Pancreas (tissue), 10 donors: ENCODE measurements around the gene NKD2. TPM values are rescaled to one million over a fixed set of nuclear protein-coding genes. Genes with fewer than 3 reads are reported as not detected.

Source experiments
- ATAC-seq, 4 donors: fragments of 200-7000 bp; cut with Tn5 transposase; one replicate each; pipeline versions ENCODE4 v1.8.0 to v1.9.1; 2020; ENCODE audit warnings: mild to moderate bottlenecking in 4 of 4, moderate library complexity in 4 of 4
- DNase-seq, 6 donors: peaks; one replicate each; pipeline ENCODE4 v3.0.0-alpha.2; 2020
- FAIRE-seq: peaks from 2 replicates; lab custom pipeline; 2012; peaks lifted over from hg19 to GRCh38; lab: Jason Lieb, UNC
- H3K27ac ChIP-seq, 4 donors: fragments of 200-600 bp; sonication (generic); 1 replicate in 3 of 4; 2 replicates in 1 of 4; pipeline versions ENCODE4 v1.5.0 to v1.8.0; 2020
- H3K27me3 ChIP-seq, 4 donors: fragments of 200-600 bp; one replicate each; pipeline ENCODE4 v1.8.0; 2021
- H3K36me3 ChIP-seq, 3 donors: fragments of 200-600 bp; sonication (generic) in 1 of 3; one replicate each; pipeline versions ENCODE4 v1.5.0 to v1.8.0; 2020 to 2021
- H3K4me1 ChIP-seq, 3 donors: fragments of 200-600 bp; one replicate each; pipeline ENCODE4 v1.8.0; 2021
- H3K4me3 ChIP-seq, 4 donors: fragments of 200-600 bp; sonication (generic) in 2 of 4; one replicate each; pipeline versions ENCODE4 v1.5.0 to v1.8.0; 2020 to 2021
- H3K9me3 ChIP-seq, 4 donors: fragments of 200-600 bp; one replicate each; pipeline ENCODE4 v1.8.0; 2021
- WGBS, 2 donors: extraction: QIAGEN DNeasy Blood & Tissue Kit; methylation state at CpG; one replicate each; pipeline ENCODE4 v1.1.7; 2013; 5-methylcytosine and 5-hydroxymethylcytosine counted together
- intact Hi-C, 3 donors: fragments of 100-400 bp; cut with DNase I; formaldehyde crosslinking; loops; one replicate each; pipeline versions ENCODE4 v1.11.1 to v1.14.2; 2022
- polyA plus RNA-seq, 2 donors: library from polyadenylated mRNA; stranded (reverse); fragments of 200-250 nt; gene quantifications; one replicate each; pipeline ENCODE4 v1.2.3, GENCODE V29; 2013
- total RNA-seq, 6 donors: library from RNA; stranded (reverse); fragmentation: NEBNext Ultra II Directional in 4 of 6; extraction: Animal tissue kit (Norgen Biotek cat#: 25700) in 4 of 6; gene quantifications; one replicate each; pipeline versions ENCODE4 v1.2.1 to v1.2.4, GENCODE V29; 2021 to 2023
- TF ChIP-seq, protein P1 (sequence below), 4 donors: fragments of 200-600 bp; sonication (generic) in 3 of 4; IDR thresholded peaks; one replicate each; pipeline versions ENCODE4 v1.5.0 to v1.8.0; 2021; ENCODE audit warnings: antibody characterized with exemption in 4 of 4
- donor health status: healthy with polysubstance abuse.
- donor health status: DM: no; HTN: no; CAD: no; lungs with moderate emphysema.
- donor health status: DM: no; HTN: no; CAD: no.
- donor health status: control.
- donor health status: control.
- donor health status: Bipolar disorder and iron deficiency.
- donor health status: DM: yes; HTN: yes; CAD: no.
- donor health status: DM: no; HTN: no; CAD: no.
- donor health status: DM: no; HTN: no; CAD: no.
- donor health status: DM: yes; HTN: yes; CAD: no.

The NKD2 gene
- total and polyA plus RNA-seq, 8 donors, result 1.8 to 18.6 (median 4.3) TPM

DNA sequence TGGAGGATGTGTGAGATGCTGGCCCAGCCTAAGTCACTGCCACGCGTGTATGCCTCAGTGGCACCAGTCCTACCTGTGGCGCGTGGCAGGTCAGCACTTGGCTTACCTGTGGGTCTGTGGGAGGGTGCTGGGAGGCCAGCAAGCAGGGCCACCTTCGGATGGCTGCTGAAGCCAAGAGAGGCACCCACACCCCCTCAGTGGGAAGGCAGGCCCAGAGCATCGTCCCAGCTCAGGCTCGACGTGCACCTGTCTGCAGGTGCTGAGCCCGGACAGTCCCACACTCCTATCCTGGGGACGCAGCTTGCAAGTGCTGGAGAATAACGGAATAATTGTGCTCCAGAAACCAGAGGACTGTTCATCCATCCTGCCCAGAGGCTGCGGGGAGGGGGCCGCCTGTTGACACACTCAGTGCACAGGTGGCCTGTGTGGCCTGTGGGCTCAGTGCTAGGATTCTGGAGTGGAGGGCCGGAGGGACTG lies 24.0 kb downstream of the NKD2 start:
- peak in 3 of 6 donors; percentile 17 to 58 (median 56) for DNase-seq
- H3K36me3 ChIP-seq, result no peaks in the 10 kb centered on the region

DNA sequence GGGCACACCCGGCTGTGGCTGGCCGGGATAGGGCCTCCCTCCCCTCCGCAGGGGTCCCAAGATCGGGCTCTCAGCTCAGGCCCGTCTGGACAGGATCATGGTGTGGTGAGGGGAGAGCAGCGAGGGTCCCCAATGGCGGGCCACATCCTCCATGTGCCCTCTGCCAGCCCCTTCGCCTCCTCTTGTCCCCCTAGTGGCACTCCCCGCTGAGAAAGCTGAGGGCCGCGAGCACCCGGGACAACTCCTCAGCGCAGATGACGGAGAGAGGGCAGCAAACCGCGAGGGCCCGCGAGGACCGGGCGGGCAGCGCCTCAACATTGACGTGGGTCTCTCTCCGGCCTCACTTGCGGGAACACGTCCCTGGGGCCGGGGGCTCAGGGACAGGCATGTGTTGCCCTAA lies 24.6 kb downstream of the NKD2 start:
- no peak overlapping the region for H3K4me3 ChIP-seq
- no peaks in the 10 kb centered on the region for H3K4me1 ChIP-seq
- H3K9me3 ChIP-seq, result no peaks in the 10 kb centered on the region
- H3K27ac ChIP-seq, result no peak overlapping the region
- intact Hi-C loops, result no loop called here
- H3K36me3 ChIP-seq, result no peaks in the 10 kb centered on the region
- peak in 3 of 6 donors; percentile 10 to 68 (median 50) for DNase-seq
- H3K27me3 ChIP-seq, result no peaks in the 10 kb centered on the region
- 83 to 92% methylated on average over 23 to 26 of the region's 26 CpGs for WGBS, 2 donors
- no peak for FAIRE-seq
- TF ChIP-seq, protein P1, sequence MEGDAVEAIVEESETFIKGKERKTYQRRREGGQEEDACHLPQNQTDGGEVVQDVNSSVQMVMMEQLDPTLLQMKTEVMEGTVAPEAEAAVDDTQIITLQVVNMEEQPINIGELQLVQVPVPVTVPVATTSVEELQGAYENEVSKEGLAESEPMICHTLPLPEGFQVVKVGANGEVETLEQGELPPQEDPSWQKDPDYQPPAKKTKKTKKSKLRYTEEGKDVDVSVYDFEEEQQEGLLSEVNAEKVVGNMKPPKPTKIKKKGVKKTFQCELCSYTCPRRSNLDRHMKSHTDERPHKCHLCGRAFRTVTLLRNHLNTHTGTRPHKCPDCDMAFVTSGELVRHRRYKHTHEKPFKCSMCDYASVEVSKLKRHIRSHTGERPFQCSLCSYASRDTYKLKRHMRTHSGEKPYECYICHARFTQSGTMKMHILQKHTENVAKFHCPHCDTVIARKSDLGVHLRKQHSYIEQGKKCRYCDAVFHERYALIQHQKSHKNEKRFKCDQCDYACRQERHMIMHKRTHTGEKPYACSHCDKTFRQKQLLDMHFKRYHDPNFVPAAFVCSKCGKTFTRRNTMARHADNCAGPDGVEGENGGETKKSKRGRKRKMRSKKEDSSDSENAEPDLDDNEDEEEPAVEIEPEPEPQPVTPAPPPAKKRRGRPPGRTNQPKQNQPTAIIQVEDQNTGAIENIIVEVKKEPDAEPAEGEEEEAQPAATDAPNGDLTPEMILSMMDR (IDR thresholded peaks at IDR 0.05), result no peak
- ATAC-seq, result no peak

More for the DNA sequence above, 24.0 kb downstream of the NKD2 start:
- H3K27me3 ChIP-seq, result no peaks in the 10 kb centered on the region
- TF ChIP-seq, protein P1 (IDR thresholded peaks at IDR 0.05), result no peak
- FAIRE-seq (no peak), ATAC-seq (no peak)
- 86 to 93% methylated on average over 14 of the region's 14 CpGs for WGBS, 2 donors
- no peaks in the 10 kb centered on the region for H3K4me1 ChIP-seq
- H3K4me3 ChIP-seq, result no peak overlapping the region
- no peak overlapping the region for H3K27ac ChIP-seq
- no peaks in the 10 kb centered on the region for H3K9me3 ChIP-seq
- intact Hi-C loops, result no loop called here

DNA sequence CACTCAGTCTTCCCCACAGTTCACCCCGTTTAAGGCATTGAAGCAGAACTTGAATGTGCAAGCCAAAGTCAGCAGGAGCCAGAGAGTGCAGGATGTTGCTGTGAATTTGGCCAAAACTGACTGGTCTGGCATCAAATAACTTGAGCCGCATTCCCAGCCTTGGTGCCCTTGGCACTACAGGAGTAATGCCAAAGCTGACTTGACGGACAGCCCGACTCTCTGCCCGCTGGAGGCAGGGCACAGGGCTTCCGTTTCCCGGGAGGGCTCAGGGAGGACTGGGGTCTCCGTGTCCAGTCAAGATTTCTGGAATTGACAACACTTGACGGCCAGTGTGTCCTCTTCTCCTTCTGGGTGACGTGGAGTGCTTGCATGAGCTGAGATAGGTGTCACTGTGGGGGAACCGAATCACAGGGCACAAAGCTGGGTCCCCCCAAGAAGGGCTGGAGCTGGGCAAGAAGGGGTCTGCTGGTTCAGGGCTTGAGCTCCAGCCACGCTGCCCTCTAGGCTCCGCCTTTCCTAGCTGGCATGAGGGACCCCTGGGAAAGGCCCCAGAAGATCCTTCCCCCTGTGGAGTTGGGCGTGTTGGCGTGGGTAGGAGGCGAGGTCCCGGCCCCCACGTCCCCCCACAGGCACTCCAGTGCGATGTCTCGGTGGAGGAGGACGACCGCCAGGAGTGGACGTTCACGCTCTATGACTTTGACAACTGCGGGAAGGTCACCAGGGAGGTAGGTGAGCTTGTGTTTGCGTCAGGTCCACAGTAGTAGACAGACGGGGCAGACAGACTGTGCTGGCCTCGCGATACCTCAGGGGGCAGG lies 25.2 kb downstream of the NKD2 start:
- Histone ChIP-seq H3K27me3 (no peaks in the 10 kb centered on the region), H3K4me1 (no peaks in the 10 kb centered on the region), H3K4me3 (no peak overlapping the region), H3K27ac (no peak overlapping the region), H3K36me3 (no peaks in the 10 kb centered on the region), H3K9me3 (no peaks in the 10 kb centered on the region)
- 67 to 76% methylated on average over 29 of the region's 29 CpGs for WGBS, 2 donors
- FAIRE-seq (no peak), ATAC-seq (no peak), DNase-seq (peak in 3 of 6 donors; percentile 6 to 54 (median 35))
- intact Hi-C loops, result no loop called here
- TF ChIP-seq, protein P1 (IDR thresholded peaks at IDR 0.05), result no peak

DNA sequence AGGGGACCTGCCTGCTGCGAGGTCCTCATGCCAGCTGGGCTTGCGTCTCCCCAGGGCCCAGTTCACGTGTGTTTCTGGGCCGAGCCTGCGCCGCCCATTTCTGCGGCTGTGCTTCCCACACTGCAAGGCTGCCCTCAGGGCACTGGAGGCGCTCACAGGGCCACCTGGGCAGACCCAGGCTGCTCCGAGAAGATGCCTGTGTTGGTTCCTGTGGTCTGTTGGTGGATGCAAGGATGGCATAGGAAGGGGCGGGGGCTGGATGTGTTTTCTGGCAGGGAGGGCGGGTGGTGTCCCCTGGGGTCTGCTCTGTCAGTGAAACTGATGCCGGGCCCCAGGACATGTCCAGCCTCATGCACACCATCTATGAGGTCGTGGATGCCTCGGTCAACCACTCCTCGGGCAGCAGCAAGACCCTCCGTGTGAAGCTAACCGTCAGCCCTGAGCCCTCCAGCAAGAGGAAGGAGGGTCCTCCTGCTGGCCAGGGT lies 25.9 kb downstream of the NKD2 start:
- DNase-seq (peak in 3 of 6 donors; percentile 10 to 50 (median 43)), ATAC-seq (no peak), FAIRE-seq (no peak)
- no peaks in the 10 kb centered on the region for H3K9me3 ChIP-seq
- TF ChIP-seq, protein P1 (IDR thresholded peaks at IDR 0.05), result no peak
- WGBS, 2 donors, result 85 to 94% methylated on average over 17 of the region's 17 CpGs
- no peak overlapping the region for H3K4me3 ChIP-seq
- no peak overlapping the region for H3K27ac ChIP-seq
- no peaks in the 10 kb centered on the region for H3K4me1 ChIP-seq
- no peaks in the 10 kb centered on the region for H3K36me3 ChIP-seq
- intact Hi-C loops, result no loop called here
- H3K27me3 ChIP-seq, result no peaks in the 10 kb centered on the region

DNA sequence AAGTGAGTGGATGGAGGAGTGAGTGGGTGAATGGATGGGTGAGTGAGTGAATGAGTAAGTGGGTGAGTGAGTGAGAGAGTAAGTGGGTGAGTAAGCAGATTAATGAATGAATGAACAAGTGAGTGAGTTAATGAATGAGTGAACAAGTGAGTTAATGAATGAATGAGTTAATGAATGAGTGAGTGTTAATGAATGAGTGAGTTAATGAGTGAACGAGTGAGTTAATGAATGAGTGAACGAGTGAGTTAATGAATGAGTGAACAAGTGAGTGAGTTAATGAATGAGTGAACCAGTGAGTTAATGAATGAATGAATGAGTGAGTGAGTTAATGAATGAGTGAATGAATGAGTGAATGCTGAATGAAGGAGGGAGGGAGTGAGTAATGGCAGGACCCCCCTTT lies 26.4 kb downstream of the NKD2 start:
- intact Hi-C loops, result no loop called here
- H3K27ac ChIP-seq, result no peak overlapping the region
- no peak for DNase-seq
- no peaks in the 10 kb centered on the region for H3K4me1 ChIP-seq
- no peak overlapping the region for H3K4me3 ChIP-seq
- no peaks in the 10 kb centered on the region for H3K9me3 ChIP-seq
- TF ChIP-seq, protein P1 (IDR thresholded peaks at IDR 0.05), result no peak
- H3K36me3 ChIP-seq, result no peaks in the 10 kb centered on the region
- ATAC-seq, result no peak
- WGBS, 2 donors, result 62 to 72% methylated on average over 2 of the region's 2 CpGs
- no peak for FAIRE-seq
- H3K27me3 ChIP-seq, result no peaks in the 10 kb centered on the region
